Stimulated activated CD4-positive, alpha-beta T cell treated with anti-CD3 and anti-CD28 coated beads, Interleukin-15, amount 100 ng/mL, for 48 hours (primary cell): ENCODE data around the gene MKS1.

ENCODE experiments used
- DNase-seq, 2 donors: peaks; one replicate each; pipeline ENCODE4 v3.0.0-alpha.2; 2020; ENCODE audit warnings: low read depth in 2 of 2

Gene MKS1

GRCh38 chr17:58244963-58245362, 25.9 kb upstream of the MKS1 start:
- no peak for DNase-seq

GRCh38 chr17:58242171-58242784, 23.2 kb upstream of the MKS1 start:
- peak in 1 of 2 donors; percentile 15 for DNase-seq

- DNase-seq, result no peak
Measured at GRCh38 chr17:58239987-58240386, 20.9 kb upstream of the MKS1 start.

- DNase-seq, result no peak
Measured at GRCh38 chr17:58238147-58238634, 19.1 kb upstream of the MKS1 start, which contains the start of gene LPO. LPO (plus strand) TSS chr17:58238584; CDS start chr17:58242980, 4,396 bp downstream.

GRCh38 chr17:58236394-58236793, 17.3 kb upstream of the MKS1 start:
- no peak for DNase-seq

GRCh38 chr17:58235821-58236220, 16.8 kb upstream of the MKS1 start:
- no peak for DNase-seq

- DNase-seq, result no peak
Measured at GRCh38 chr17:58234512-58234911, 15.5 kb upstream of the MKS1 start.

GRCh38 chr17:58233543-58233942, 14.5 kb upstream of the MKS1 start:
- DNase-seq, result no peak

GRCh38 chr17:58232707-58233156, 13.7 kb upstream of the MKS1 start:
- DNase-seq, result peak; percentile 47 to 49

- no peak for DNase-seq
Measured at GRCh38 chr17:58231641-58232040, 12.6 kb upstream of the MKS1 start.

GRCh38 chr17:58229881-58230280, 10.8 kb upstream of the MKS1 start:
- DNase-seq, result no peak

GRCh38 chr17:58229384-58229783, 10.3 kb upstream of the MKS1 start:
- DNase-seq, result no peak

- DNase-seq, result no peak
Measured at GRCh38 chr17:58228679-58229078, 9.6 kb upstream of the MKS1 start.

- DNase-seq, result no peak
Measured at GRCh38 chr17:58227733-58228132, 8.7 kb upstream of the MKS1 start.

GRCh38 chr17:58224315-58224714, 5.3 kb upstream of the MKS1 start:
- DNase-seq, result no peak

- DNase-seq, result no peak
Measured at GRCh38 chr17:58219789-58220183, 731 bp upstream of the MKS1 start.

GRCh38 chr17:58217766-58218165, 1.3 kb downstream of the MKS1 start:
- no peak for DNase-seq

- DNase-seq, result no peak
Measured at GRCh38 chr17:58215685-58216084, 3.4 kb downstream of the MKS1 start.

GRCh38 chr17:58210922-58211321, 8.1 kb downstream of the MKS1 start:
- no peak for DNase-seq

GRCh38 chr17:58208344-58208743, 10.7 kb downstream of the MKS1 start:
- DNase-seq, result no peak

- DNase-seq, result no peak
Measured at GRCh38 chr17:58207451-58207850, 11.6 kb downstream of the MKS1 start.

- DNase-seq, result no peak
Measured at GRCh38 chr17:58205936-58206335, 13.1 kb downstream of the MKS1 start.

GRCh38 chr17:58204796-58205195, 14.3 kb downstream of the MKS1 start:
- no peak for DNase-seq

GRCh38 chr17:58202859-58203258, 16.2 kb downstream of the MKS1 start:
- no peak for DNase-seq
